Upper lobe of left lung (tissue), 4 donors: Measurements from ENCODE around the gene PEMT.

Source experiments
- POLR2A ChIP-seq, 4 donors: fragments of 450-650 bp; IDR thresholded peaks; one replicate each; pipeline ENCODE4 v1.5.1; 2016 to 2017; ENCODE audit warnings: antibody characterized with exemption in 4 of 4, mild to moderate bottlenecking in 2 of 4
- TF ChIP-seq, protein P1 (sequence below), 6 experiments: fragments of 450-650 bp in 4 of 6; fragments of 200-600 bp in 2 of 6; sonication (generic) in 2 of 6; IDR thresholded peaks; one replicate each; pipeline ENCODE4 v1.5.1; 2016 to 2019; ENCODE audit warnings: antibody characterized with exemption in 6 of 6

DNA sequence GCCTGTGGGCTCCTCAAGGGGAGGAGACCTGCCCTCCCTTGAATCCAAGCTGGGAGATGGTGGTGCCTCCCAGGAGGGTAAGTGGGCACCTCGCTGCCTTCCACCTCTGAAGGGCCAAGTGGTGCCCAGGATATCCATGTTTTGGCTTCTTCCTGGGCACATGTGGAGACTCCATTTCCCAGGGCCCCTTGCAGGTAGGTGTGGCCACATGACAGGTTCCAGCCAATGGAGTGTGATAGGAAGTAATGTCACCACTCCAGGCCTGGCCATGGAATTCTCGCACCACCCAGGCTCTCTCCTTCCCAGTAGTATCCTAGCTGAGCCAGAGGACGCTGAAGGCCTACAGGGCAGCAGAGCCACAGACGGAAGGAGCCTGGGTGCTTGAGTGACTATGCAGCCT lies 17.6 kb upstream of the PEMT start:
- TF ChIP-seq, protein P1, sequence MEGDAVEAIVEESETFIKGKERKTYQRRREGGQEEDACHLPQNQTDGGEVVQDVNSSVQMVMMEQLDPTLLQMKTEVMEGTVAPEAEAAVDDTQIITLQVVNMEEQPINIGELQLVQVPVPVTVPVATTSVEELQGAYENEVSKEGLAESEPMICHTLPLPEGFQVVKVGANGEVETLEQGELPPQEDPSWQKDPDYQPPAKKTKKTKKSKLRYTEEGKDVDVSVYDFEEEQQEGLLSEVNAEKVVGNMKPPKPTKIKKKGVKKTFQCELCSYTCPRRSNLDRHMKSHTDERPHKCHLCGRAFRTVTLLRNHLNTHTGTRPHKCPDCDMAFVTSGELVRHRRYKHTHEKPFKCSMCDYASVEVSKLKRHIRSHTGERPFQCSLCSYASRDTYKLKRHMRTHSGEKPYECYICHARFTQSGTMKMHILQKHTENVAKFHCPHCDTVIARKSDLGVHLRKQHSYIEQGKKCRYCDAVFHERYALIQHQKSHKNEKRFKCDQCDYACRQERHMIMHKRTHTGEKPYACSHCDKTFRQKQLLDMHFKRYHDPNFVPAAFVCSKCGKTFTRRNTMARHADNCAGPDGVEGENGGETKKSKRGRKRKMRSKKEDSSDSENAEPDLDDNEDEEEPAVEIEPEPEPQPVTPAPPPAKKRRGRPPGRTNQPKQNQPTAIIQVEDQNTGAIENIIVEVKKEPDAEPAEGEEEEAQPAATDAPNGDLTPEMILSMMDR (IDR thresholded peaks at IDR 0.05): no peak
- no peak for TF ChIP-seq POLR2A (IDR thresholded peaks at IDR 0.05)
